Astrocyte of the spinal cord (primary cell): ENCODE data around the gene PAK5.

ENCODE experiments used
- DNase-seq: peaks from one replicate; pipeline ENCODE4 v3.0.0; 2011; ENCODE audit warnings: low read depth, low spot score
- H3K4me3 ChIP-seq: 2 replicates; pipeline ENCODE4 v1.5.1; 2011; ENCODE audit warnings: low read depth, mild to moderate bottlenecking, low read length, moderate library complexity
- in situ Hi-C: cut with HindIII; loops from 2 replicates; pipeline ENCODE4 v1.10.0; 2017; ENCODE audit warnings: low sequenced_read_pairs
- TF ChIP-seq, protein P1 (sequence below): IDR thresholded peaks from 2 replicates; pipeline ENCODE4 v1.5.1; 2012; ENCODE audit warnings: low read depth, mild to moderate bottlenecking, low read length, inconsistent platforms

PAK5 gene

DNA sequence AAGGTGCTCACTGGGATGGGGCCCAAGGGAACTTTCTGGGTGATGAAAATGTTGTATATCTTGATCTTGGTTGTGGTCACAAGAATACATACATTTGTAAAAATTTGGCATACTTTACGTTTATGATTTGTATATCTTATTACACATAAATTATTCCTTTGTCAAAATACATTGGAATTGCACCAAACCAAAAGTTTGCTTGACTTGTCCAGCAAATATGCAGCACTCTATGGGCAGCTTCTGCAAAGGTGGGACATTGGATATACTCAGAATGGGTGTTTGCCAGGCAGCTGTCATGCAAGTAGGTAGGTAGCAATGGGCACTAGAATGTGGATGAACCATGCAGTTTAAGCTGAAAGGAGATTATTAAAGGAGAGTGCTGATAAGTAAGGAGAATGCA, 246.5 kb downstream of the PAK5 start:
- TF ChIP-seq, protein P1, sequence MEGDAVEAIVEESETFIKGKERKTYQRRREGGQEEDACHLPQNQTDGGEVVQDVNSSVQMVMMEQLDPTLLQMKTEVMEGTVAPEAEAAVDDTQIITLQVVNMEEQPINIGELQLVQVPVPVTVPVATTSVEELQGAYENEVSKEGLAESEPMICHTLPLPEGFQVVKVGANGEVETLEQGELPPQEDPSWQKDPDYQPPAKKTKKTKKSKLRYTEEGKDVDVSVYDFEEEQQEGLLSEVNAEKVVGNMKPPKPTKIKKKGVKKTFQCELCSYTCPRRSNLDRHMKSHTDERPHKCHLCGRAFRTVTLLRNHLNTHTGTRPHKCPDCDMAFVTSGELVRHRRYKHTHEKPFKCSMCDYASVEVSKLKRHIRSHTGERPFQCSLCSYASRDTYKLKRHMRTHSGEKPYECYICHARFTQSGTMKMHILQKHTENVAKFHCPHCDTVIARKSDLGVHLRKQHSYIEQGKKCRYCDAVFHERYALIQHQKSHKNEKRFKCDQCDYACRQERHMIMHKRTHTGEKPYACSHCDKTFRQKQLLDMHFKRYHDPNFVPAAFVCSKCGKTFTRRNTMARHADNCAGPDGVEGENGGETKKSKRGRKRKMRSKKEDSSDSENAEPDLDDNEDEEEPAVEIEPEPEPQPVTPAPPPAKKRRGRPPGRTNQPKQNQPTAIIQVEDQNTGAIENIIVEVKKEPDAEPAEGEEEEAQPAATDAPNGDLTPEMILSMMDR: no peak
- no peak overlapping the region for H3K4me3 ChIP-seq
- in situ Hi-C loops: no loop called here
- no peak for DNase-seq

DNA sequence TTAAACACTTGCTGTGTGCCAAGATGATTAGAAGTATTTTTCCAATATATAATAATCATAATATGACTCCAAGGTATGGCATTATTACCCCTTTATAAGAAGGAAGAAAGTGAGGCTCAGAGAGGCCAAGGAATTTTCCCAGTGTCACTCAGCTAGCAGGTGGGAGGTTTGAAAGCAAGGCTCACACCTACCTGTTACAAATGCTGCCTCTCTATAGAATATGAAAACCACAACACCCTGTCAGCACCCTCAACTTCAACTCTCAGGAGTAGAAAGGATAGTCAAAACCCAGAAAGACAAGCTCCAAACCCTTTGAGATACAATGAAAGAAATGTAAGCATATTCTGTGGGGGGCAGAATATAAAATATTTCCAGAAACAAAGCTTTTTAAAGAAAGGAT, 247.8 kb downstream of the PAK5 start:
- TF ChIP-seq, protein P1: no peak
- no peak for DNase-seq
- in situ Hi-C loops: no loop called here
- H3K4me3 ChIP-seq: no peak overlapping the region

DNA sequence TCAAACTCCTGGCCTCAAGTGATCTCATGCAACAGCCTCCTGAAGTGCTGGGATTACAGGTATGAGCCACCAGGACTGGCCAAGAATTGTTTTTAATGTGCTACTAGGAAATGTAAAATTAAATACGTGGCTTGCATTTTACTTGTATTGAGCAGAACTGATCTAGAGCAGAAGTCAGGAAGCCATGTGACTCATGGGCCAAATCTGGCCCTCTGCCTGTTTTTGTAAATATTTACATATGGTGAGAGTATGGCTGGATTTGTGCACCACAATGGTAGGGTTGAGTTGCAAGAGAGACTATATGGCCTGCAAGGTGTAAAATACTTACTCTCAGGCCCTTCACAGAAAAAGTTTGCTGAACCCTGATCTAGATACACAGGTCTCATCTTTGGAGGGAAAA, 248.7 kb downstream of the PAK5 start:
- TF ChIP-seq, protein P1: no peak
- in situ Hi-C loops: no loop called here
- H3K4me3 ChIP-seq: no peak overlapping the region
- peak; percentile 50 for DNase-seq

DNA sequence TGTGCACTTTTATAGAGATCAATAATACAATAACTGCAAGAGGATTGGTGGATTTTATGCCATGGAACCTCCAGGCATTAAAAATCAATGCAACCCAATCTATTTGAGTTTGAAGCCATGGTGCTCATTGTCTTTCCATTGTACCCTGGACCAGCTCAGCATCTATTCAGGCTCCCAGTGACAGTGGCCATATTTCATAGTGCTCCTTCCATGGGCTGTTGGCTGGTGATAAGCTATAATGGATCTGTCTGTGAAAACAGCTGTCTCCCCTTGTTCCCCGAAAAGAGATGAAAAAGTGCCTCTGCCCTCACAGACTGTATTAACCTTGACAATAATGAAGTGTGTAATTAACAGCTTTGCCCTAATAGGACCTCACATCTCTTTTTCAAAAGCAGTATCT, 250.2 kb downstream of the PAK5 start:
- DNase-seq: no peak
- TF ChIP-seq, protein P1: no peak
- H3K4me3 ChIP-seq: no peak overlapping the region
- in situ Hi-C loops: no loop called here

DNA sequence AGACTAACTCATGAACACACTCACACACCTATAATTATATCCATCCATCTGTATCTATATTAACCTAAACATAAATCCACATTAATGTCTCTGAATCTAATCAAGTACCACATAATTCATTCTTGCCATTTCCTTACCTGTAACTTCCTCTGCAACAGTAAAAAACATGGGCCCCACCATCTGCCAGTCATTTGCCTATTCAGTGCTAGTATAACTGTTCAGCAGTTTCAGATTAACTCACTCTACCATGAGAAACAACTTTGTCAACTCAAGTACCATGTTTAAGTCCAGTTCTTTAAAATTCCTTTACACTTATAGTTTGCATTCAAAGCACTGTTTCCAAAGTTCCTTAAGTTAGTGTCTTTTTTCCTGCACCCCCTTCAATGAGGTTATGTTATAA, 255.7 kb downstream of the PAK5 start:
- in situ Hi-C loops: no loop called here

DNA sequence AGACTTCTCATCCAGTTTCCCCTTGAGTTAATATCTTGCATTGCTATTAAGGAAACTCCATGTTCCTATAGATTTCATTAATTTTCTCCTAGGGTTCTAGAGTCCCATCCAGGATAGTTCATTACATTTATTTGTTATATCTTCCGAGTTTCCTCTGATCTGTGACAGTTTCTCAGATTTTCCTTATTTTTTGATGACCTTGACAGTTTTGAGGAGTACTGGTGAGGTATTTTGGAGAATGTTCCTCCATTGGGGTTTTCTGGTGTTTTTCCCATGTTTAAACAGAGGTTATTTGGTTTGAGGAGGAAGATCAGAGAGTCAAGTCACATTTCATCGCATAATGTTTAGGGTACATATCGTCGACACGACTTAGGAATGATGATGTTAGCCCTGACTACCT, 256.7 kb downstream of the PAK5 start:
- TF ChIP-seq, protein P1: no peak
- no peak overlapping the region for H3K4me3 ChIP-seq
- in situ Hi-C loops: no loop called here
- no peak for DNase-seq

More for the DNA sequence above, 255.7 kb downstream of the PAK5 start:
- no peak overlapping the region for H3K4me3 ChIP-seq
- DNase-seq: no peak
- TF ChIP-seq, protein P1: no peak

DNA sequence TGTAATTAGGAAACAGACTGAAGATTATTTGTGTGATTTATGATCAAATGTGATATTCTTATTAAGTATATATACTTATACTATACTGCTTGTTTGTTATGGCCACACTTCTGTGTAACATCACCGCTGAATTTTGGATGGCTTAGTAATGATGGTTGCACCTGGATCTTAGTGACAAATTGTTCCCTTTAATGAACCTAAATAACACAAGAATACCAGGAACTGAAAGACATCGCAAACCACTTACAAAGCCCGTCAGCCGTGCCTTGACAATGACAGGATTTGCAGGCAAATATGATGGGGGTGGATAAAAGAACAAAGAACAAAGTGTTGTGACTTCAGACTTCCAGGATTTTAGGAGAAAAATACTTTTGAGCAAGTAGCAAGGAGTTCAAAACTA, 257.4 kb downstream of the PAK5 start:
- no peak for DNase-seq
- H3K4me3 ChIP-seq: no peak overlapping the region
- TF ChIP-seq, protein P1: no peak
- in situ Hi-C loops: no loop called here
